HepG2 (cell line): Measurements from ENCODE around the gene U2AF2. TPM values are rescaled to one million over a fixed set of nuclear protein-coding genes. Genes with fewer than 3 reads are reported as not detected.

ENCODE experiments used
- ATAC-seq: fragments of 200-7000 bp; cut with Tn5 transposase; 3 replicates; pipeline ENCODE4 v1.9.1; 2020; ENCODE audit warnings: mild to moderate bottlenecking, moderate library complexity
- BruUV-seq: library from RNA; stranded (reverse); fragments of 400-500 nt; replicated peaks from 2 replicates; lab custom pipeline; 2021; lab: Mats Ljungman, UMichigan
- CTCF ChIA-PET: fragments of 300-600 bp; formaldehyde crosslinking; extraction: SDS; loops from one replicate; lab custom pipeline; 2021; ENCODE audit warnings: low total read pairs, inconsistent platforms, low intra/inter-chr PET ratio; lab: Yijun Ruan, JAX
- POLR2A ChIA-PET: fragments of 350-600 bp; sonication (Branson Sonifier 250); formaldehyde crosslinking; loops from one replicate; lab custom pipeline; 2020; ENCODE audit warnings: antibody characterized with exemption, inconsistent platforms; lab: Yijun Ruan, JAX
- DNase-seq: peaks from one replicate; pipeline ENCODE4 v3.0.0-alpha.2; 2015; ENCODE audit warnings: low spot score
- FAIRE-seq: peaks from 3 replicates; lab custom pipeline; 2011; peaks lifted over from hg19 to GRCh38; lab: Jason Lieb, UNC
- H2AFZ ChIP-seq: one replicate; pipeline ENCODE4 v1.6.1; 2011; ENCODE audit warnings: low read length, inconsistent platforms
- H3K27ac ChIP-seq: fragments of 300-600 bp; 3 replicates; pipeline ENCODE4 v1.8.0; 2011; ENCODE audit warnings: mixed run types, mild to moderate bottlenecking, mixed read lengths, low read length, inconsistent platforms; ENCODE audit not compliant: insufficient read depth; ENCODE audit errors: extremely low read length
- H3K27me3 ChIP-seq, 2 experiments: fragments of 200-600 bp in 1 of 2; 2 replicates in 1 of 2; 3 replicates in 1 of 2; pipeline versions ENCODE4 v1.6.0 to v1.8.0; 2011; ENCODE audit warnings: low read length in 2 of 2, mild to moderate bottlenecking in 2 of 2, moderate library complexity in 2 of 2, inconsistent platforms in 1 of 2; ENCODE audit not compliant: insufficient read depth in 2 of 2, control insufficient read depth in 1 of 2
- H3K36me3 ChIP-seq, 2 experiments: fragments of 200-600 bp in 1 of 2; replicated peaks in 1 of 2; 2 replicates in 1 of 2; 3 replicates in 1 of 2; pipeline versions ENCODE4 v1.5.1 to v1.8.0; 2011; ENCODE audit warnings: low read length in 2 of 2, inconsistent platforms in 1 of 2; ENCODE audit not compliant: insufficient read depth in 2 of 2, control insufficient read depth in 1 of 2
- H3K4me1 ChIP-seq: 2 replicates; pipeline ENCODE4 v1.5.1; 2012; ENCODE audit warnings: low read length, inconsistent platforms; ENCODE audit not compliant: insufficient read depth
- H3K4me2 ChIP-seq: 2 replicates; pipeline ENCODE4 v1.6.0; 2011; ENCODE audit warnings: low read depth, low read length, inconsistent platforms
- H3K4me3 ChIP-seq, 3 experiments: fragments of 200-600 bp in 1 of 3; sonication (generic), shearing (Covaris generic) in 1 of 3; replicated peaks in 1 of 3; 2 replicates each; pipeline ENCODE4 v1.5.1; 2011 to 2016; ENCODE audit warnings: low read length in 3 of 3, inconsistent platforms in 2 of 3, low read depth in 2 of 3, mild to moderate bottlenecking in 2 of 3, control low read depth in 1 of 3, mixed read lengths in 1 of 3; ENCODE audit not compliant: insufficient read depth in 1 of 3
- H3K79me2 ChIP-seq: one replicate; pipeline ENCODE4 v1.6.1; 2011; ENCODE audit warnings: low read length, inconsistent platforms; ENCODE audit not compliant: insufficient read depth
- H3K9ac ChIP-seq: 2 replicates; pipeline ENCODE4 v1.6.0; 2011; ENCODE audit warnings: mild to moderate bottlenecking, low read depth, low read length, inconsistent platforms; ENCODE audit not compliant: insufficient read depth
- H3K9me3 ChIP-seq: 2 replicates; pipeline ENCODE4 v1.5.1; 2012; ENCODE audit warnings: mild to moderate bottlenecking, low read length
- H4K20me1 ChIP-seq: 2 replicates; pipeline ENCODE4 v1.6.0; 2011; ENCODE audit warnings: inconsistent platforms, mild to moderate bottlenecking, low read length, moderate library complexity; ENCODE audit not compliant: insufficient read depth
- AGO2 ChIP-seq: fragments of 200-400 bp; formaldehyde crosslinking; optimal IDR thresholded peaks from 2 replicates; pipeline ENCODE3; 2017; ENCODE audit warnings: mild to moderate bottlenecking, low read depth, low read length, moderate library complexity
- KLF16 ChIP-seq, 2 experiments: sonication (generic) in 1 of 2; formaldehyde crosslinking in 1 of 2; IDR thresholded peaks; 2 replicates each; pipeline versions ENCODE4 v1.6.1 to v1.8.0; 2016 to 2023; ENCODE audit warnings: missing genetic modification reagents in 2 of 2, missing compliant biosample characterization in 1 of 2
- MLLT10 ChIP-seq: sonication (generic); formaldehyde crosslinking; IDR thresholded peaks from 2 replicates; pipeline ENCODE4 v1.4.0; 2020; ENCODE audit warnings: missing genetic modification reagents
- SYNCRIP ChIP-seq: fragments of 200-400 bp; formaldehyde crosslinking; IDR thresholded peaks from 2 replicates; pipeline ENCODE4 v1.6.1; 2018; ENCODE audit warnings: mild to moderate bottlenecking, low read depth, low read length; ENCODE audit not compliant: insufficient read depth
- WGBS: methylation state at CpG from one replicate; pipeline ENCODE4 v1.1.6; 2017; ENCODE audit warnings: low lambda C conversion rate; 5-methylcytosine and 5-hydroxymethylcytosine counted together
- in situ Hi-C: cut with HindIII; loops from 2 replicates; pipeline ENCODE4 v1.10.0; 2017; ENCODE audit warnings: low pct_unique_long_range_greater_than_20kb; ENCODE audit not compliant: extremely low pct_ligation_motif_present
- intact Hi-C: fragments of 100-400 bp; cut with micrococcal nuclease; formaldehyde crosslinking; loops from one replicate; pipeline ENCODE4 v1.10.0; 2022; ENCODE audit not compliant: unreplicated experiment
- polyA plus RNA-seq, 8 experiments: library from polyadenylated mRNA; depleted of rRNA in 3 of 8; stranded (reverse) in 7 of 8; unstranded in 1 of 8; fragments of >200 nt; fragmentation: Illumina TruSeq in 4 of 8; extraction: Trizol in 4 of 8; gene quantifications; 2 replicates each; pipeline versions ENCODE4 v1.2.1 to v1.2.3, GENCODE V29; 2011 to 2016; ENCODE audit warnings: low read depth in 4 of 8, missing spikeins in 1 of 8, mixed read lengths in 1 of 8; ENCODE audit not compliant: insufficient read depth in 1 of 8
- total RNA-seq, 5 experiments: library from RNA; depleted of rRNA; stranded (reverse); fragments of >200 nt; fragmentation: Illumina TruSeq; extraction: Trizol; gene quantifications; 2 replicates each; pipeline ENCODE4 v1.2.3, GENCODE V29; 2016; ENCODE audit warnings: low read depth in 1 of 5
- TF ChIP-seq, protein P1 (sequence below): sonication (generic); formaldehyde crosslinking; IDR thresholded peaks from 2 replicates; pipeline ENCODE4 v1.5.0; 2020; ENCODE audit warnings: mild to moderate bottlenecking, missing genetic modification reagents
- TF ChIP-seq, protein P2 (sequence below): sonication (generic); formaldehyde crosslinking; IDR thresholded peaks from 2 replicates; pipeline ENCODE4 v1.4.0; 2020; ENCODE audit warnings: mild to moderate bottlenecking, missing genetic modification reagents

U2AF2 gene
- total and polyA plus RNA-seq, 2 of the 13 experiments (the other 11 are each of a cell fraction or from before 2014, with no cell fraction given): 84.3 to 124 TPM

DNA sequence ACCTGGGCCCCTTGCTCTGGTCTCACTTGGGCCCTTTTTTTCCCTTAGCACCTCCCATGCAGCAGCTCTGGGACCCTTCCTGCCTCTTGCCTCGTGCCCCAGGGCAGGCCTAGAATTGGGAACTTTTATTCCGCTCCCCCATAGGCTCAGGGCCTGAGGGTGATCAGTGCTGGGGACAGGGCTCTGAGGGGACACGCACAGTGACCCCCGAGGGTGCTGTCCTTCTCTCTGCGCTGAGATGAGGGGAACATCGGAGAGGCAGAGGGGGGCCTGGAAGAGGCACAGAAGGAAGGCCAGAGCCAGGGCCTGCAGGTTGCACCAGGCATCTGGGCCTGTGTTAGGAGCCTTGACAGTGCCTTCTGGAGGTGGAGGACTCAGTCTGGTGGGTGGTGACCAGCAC, 30.9 kb downstream of the U2AF2 start:
- Histone ChIP-seq H2AFZ (no peak overlapping the region), H3K9me3 (no peaks in the 10 kb centered on the region), H3K36me3 (peaks cover 20 to 63% of the 10 kb centered on the region in 2 experiments), H4K20me1 (no peaks in the 10 kb centered on the region)
- BruUV-seq: no TSS peak
- TF ChIP-seq SYNCRIP (no peak), MLLT10 (CRISPR knock-in tag) (no peak), AGO2 (no peak), KLF16 (CRISPR knock-in tag; IDR thresholded peaks at IDR 0.05) (no peak)
- TF ChIP-seq, protein P1, sequence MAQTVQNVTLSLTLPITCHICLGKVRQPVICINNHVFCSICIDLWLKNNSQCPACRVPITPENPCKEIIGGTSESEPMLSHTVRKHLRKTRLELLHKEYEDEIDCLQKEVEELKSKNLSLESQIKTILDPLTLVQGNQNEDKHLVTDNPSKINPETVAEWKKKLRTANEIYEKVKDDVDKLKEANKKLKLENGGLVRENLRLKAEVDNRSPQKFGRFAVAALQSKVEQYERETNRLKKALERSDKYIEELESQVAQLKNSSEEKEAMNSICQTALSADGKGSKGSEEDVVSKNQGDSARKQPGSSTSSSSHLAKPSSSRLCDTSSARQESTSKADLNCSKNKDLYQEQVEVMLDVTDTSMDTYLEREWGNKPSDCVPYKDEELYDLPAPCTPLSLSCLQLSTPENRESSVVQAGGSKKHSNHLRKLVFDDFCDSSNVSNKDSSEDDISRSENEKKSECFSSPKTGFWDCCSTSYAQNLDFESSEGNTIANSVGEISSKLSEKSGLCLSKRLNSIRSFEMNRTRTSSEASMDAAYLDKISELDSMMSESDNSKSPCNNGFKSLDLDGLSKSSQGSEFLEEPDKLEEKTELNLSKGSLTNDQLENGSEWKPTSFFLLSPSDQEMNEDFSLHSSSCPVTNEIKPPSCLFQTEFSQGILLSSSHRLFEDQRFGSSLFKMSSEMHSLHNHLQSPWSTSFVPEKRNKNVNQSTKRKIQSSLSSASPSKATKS (CRISPR knock-in tag): no peak
- TF ChIP-seq, protein P2, sequence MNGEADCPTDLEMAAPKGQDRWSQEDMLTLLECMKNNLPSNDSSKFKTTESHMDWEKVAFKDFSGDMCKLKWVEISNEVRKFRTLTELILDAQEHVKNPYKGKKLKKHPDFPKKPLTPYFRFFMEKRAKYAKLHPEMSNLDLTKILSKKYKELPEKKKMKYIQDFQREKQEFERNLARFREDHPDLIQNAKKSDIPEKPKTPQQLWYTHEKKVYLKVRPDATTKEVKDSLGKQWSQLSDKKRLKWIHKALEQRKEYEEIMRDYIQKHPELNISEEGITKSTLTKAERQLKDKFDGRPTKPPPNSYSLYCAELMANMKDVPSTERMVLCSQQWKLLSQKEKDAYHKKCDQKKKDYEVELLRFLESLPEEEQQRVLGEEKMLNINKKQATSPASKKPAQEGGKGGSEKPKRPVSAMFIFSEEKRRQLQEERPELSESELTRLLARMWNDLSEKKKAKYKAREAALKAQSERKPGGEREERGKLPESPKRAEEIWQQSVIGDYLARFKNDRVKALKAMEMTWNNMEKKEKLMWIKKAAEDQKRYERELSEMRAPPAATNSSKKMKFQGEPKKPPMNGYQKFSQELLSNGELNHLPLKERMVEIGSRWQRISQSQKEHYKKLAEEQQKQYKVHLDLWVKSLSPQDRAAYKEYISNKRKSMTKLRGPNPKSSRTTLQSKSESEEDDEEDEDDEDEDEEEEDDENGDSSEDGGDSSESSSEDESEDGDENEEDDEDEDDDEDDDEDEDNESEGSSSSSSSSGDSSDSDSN (CRISPR knock-in tag): no peak
- TF ChIP-seq, all 625 proteins: peak for 0
- no peak for ATAC-seq
- no peak for DNase-seq
- no peak overlapping the region for H3K4me2 ChIP-seq
- CTCF ChIA-PET: no interaction called here
- H3K4me3 ChIP-seq: no peak overlapping the region
- WGBS: 97% methylated on average over 6 of the region's 6 CpGs
- H3K79me2 ChIP-seq: peaks cover 29% of the 10 kb centered on the region
- H3K27me3 ChIP-seq: no peaks in the 10 kb centered on the region
- intact Hi-C loops (no loop called here), in situ Hi-C loops (no loop called here)
- POLR2A ChIA-PET: no interaction called here
- FAIRE-seq: no peak
- H3K4me1 ChIP-seq: peaks cover 63% of the 10 kb centered on the region
- no peak overlapping the region for H3K9ac ChIP-seq
- no peak overlapping the region for H3K27ac ChIP-seq
